SW 1271 (cell line): ENCODE results near the gene MDM4.
"Not testable (repeated sequence)": the region's sequence is repeated elsewhere in the genome, so short reads cannot be mapped to it uniquely, and the experiment has no call there.

Source experiments
- DNase-seq, 2 experiments: peaks; one replicate each; lab custom pipeline; 2025; lab: John Stamatoyannopoulos, UW

Gene MDM4

DNA sequence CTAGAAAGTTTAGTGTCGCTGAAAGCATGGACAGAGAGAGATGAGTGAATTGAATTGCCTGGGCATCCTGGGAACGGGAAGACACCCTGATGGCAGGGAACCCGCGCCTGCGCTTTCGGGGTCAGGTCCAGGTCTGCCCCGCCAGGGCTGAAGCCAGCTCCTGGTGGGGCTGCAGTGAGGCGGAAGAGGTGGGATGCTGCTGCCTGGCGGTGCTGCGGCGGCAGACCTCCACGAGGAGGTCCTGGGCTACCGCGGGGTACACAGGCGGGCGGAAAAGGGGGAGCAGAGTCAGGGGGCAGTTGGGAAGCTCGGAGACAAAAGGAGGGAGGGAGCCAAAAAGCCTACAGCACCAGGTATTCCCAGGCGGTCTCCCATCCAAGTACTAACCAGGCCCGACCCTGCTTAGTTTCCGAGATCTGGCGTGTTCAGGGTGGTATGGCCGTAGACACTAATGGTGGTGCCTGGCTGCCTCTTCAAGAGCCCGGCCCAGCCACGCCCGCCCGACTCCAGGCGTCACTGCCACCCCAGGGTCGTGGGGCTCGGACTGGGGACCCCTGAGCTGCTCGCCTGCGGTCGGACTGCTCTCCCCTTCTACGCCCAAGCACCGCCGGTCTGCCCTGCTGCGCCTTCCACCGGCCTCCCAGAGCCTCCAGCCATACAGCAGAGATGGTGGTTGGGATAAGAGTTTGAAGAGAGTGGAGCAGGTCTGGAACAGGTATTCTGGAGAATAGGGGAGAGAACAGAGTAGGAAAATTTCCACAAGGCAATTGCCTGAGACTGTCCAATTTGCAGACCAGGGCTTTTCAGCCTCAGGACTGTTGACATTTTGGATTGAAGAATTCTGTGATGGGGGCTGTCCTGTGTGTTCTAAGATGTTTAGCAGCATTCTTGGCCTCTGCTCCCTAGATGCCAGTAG is 46.1 kb downstream of the MDM4 start:
- no peak for DNase-seq

GRCh38 chr1:204563307-204563706 is 47.1 kb downstream of the MDM4 start:
- no peak for DNase-seq

DNA sequence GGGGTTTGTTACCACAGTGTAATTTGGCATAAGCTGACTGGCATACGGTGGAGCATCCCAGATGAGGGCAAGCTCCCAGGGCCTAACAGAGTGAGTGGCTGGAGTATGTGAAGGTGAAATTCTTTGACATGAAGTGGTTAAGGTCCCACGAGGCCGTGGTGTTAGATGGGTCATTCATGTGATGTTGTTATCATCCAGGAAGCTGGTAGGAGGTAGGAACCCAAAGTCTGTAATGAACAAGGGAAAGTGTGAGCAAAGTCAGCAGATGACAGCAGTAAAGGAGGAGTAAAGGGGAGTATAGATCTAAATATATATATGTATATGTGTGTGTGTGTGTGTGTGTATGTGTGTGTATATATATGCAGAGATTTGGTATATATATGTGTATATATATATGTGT is 47.6 kb downstream of the MDM4 start:
- no peak for DNase-seq

GRCh38 chr1:204564835-204565234 is 48.6 kb downstream of the MDM4 start:
- no peak for DNase-seq

- peak in 1 of 2 experiments; percentile 46 for DNase-seq
Observed at GRCh38 chr1:204565617-204566582, 49.7 kb downstream of the MDM4 start.

DNA sequence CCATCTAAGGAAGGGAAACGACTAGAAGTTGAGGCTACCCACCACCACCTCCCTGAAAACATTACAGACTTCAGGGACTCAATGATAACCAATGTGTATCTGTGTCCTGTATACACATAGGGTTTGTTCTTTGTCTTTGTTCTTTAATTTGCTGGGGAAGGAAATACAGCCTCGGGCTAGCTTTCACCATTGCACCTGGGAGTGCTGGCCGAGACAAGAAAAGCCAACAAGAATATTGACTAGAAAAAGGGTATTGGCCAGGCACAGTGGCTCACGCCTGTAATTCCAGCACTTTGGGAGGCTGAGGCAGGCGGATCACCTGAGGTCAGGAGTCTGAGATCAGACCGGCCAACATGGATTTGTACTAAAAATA is 50.4 kb downstream of the MDM4 start:
- DNase-seq: no peak

DNA sequence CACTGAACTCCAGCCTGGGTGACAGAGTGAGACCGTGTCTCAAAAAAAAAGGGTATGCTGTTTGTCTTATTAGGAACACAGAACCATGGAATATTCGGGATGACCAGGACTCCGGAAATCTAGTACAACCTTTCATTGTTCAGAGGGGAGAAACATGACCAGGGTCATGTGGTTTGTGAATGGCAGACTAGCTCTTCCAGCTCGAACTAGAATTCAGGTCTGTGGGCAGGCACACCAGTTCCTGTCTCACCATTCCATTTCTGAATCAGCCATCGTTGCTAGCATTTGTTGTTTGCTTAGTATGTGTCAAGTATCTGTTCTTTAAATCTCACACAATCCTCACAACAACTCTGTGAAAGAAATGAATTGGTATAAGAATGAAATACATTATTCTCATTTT is 50.9 kb downstream of the MDM4 start:
- DNase-seq: no peak

DNA sequence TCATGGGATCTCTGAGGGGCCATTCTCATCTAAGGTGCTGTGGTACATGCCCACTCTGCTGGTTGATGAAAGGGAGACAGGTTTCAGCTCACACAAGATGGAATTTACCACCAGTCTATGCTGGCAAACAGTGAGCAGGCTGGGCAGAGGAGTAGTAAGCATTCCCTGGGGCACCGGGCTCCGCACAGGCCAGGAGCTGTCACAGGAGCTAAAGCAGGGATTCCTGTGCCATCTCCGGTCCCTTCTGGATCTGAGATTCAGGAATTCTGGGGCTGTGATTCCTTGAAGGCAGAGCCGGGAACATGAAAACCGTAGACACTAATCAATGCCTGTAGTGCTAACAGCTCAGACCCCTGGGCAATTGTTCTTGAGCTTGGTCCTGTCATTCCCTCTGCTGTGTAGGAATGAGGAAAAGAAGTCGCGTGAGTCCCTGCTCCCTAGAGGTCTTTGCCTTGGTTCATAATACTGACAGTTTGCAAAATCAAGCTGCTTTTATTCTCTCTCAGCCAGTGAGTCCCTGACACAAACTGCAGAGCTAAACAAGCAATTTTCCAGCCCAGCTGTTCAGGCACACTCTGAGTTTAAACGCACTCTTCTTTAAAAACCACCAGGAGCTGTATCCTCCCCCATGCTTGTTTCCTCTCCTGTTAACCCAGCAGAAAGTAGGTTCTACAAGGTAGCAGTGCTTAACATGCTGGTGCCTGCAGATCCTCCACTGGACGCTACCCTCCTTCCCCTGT is 52.5 kb downstream of the MDM4 start:
- DNase-seq: no peak

GRCh38 chr1:204569478-204569877 is 53.3 kb downstream of the MDM4 start:
- DNase-seq: no peak

DNA sequence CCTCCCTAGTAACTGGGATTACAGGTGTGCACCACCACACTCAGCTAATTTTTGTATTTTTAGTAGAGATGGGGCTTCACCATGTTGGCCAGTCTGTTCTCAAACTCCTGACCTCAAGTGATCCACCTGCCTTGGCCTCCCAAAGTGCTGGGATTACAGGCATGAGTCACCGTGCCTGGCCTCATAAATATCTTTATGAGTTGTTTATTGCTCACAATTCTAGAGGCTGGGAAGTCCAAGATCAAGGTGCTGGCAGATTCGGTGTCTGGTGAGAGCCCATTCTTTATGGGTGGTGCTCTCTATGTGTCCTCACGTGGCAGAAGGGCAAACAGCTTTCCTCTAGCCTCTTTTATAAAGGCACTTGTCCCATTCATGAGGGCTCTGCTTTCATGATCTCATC is 53.8 kb downstream of the MDM4 start:
- not testable (repeated sequence) for DNase-seq

- no peak for DNase-seq
Observed at GRCh38 chr1:204571128-204571527, 54.9 kb downstream of the MDM4 start.

- no peak for DNase-seq
Observed at GRCh38 chr1:204571631-204572030, 55.4 kb downstream of the MDM4 start.

- DNase-seq: no peak
Observed at GRCh38 chr1:204572923-204573922, 57.0 kb downstream of the MDM4 start.

DNA sequence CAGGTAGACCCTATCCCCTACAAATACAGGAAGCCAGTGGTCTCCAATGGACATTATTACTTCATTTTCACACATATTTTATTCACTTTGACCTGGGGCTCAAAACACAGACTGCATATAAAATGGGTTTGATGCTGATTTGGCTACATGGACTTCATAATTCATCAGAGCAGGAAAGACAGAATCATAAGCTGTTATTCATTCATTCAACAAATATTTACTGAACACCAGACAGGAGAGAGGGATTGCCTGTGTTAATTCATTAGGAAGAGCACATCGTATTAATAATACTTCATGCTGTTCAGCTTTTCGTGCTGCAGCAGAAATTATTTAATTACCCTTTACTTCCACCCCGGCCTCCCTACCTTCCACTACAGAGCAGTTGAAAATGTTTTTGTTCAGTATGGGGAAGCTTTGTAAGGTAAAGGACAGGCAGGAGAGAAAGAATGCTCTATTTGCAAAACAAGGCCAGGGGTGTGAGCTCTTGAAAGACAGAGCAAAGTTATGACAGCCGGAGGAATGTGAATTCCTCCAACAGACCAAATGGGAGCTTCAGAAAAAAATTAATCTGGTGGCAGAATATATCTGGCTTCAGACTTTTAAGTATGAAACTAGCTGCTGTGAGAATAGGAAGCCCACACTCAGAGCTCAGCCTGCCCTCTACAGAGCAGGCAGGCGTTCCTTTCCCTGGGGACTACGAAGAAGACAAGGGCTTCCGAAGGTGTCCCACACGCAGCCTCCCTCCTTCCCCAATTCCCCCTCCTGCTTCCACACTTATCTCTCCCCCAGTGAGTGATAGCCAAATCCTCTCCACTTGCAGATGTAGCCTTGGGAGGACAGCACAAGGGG is 58.0 kb downstream of the MDM4 start:
- no peak for DNase-seq

GRCh38 chr1:204574865-204575163 is 58.6 kb downstream of the MDM4 start:
- DNase-seq: no peak

DNA sequence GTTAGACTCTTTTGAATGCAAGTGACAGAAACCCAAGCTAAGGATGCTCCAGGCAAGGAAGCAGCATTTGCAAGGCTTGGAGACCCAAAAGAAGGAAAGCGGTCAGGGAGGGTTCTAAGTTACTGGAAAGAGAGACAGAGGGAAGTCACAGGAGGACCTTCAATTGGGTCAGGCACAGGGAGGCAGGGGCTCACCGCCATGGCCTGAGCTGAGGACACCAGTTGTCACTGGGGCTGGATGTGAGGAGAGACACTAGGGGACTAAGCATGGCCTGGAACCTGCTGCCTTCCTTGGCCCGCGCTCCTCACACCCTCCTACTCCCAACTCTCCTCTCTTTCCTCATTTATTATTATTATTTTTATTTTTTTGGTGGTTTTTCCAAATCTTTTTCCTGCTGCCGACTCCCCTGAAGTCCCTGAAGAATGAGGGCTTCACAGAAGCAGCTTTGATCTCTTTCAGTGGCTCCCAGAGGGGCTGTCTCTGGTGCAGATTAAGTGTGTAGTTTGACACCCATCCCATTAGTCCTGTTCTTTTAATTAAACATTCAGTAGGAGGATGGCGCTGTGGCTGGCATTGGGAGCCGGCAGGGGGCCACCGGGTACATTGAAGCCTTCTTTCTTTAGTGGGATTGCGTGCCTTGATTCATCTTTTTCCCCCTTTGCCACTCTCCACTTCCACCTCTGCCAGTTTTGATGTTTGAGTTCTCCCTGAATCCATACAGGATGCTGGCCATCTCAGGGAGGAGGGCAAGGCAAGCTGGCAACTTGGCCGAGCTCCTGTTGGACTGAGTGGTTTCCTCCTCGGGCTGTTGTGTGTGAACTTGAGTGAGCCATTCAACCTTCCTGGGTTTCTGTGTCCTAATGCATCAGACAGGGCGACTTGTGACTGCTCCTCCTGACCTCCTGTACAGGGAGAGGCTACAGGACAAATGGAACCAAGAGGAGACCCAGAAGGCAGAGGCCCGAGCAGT is 59.3 kb downstream of the MDM4 start:
- no peak for DNase-seq

- no peak for DNase-seq
Observed at GRCh38 chr1:204576422-204576821, 60.2 kb downstream of the MDM4 start.

GRCh38 chr1:204577794-204578478 is 61.7 kb downstream of the MDM4 start:
- DNase-seq: no peak
